Stimulated activated CD8-positive, alpha-beta memory T cell treated with anti-CD3 and anti-CD28 coated beads, Interleukin-7, amount 100 ng/mL, for 4 hours (primary cell): ENCODE data around the gene GNLY.
"Not testable (repeated sequence)": the region's sequence is repeated elsewhere in the genome, so short reads cannot be mapped to it uniquely, and the experiment has no call there.

Source experiments
- DNase-seq, 2 donors: peaks; one replicate each; pipeline ENCODE4 v3.0.0-alpha.2; 2020; ENCODE audit warnings: low read depth in 2 of 2

The GNLY gene

GRCh38 chr2:85665264-85665937, 28.8 kb upstream of the GNLY start:
- no peak for DNase-seq

- DNase-seq = no peak
Observed at GRCh38 chr2:85666016-85666415, 28.1 kb upstream of the GNLY start.

GRCh38 chr2:85666435-85667316, 27.5 kb upstream of the GNLY start:
- DNase-seq = no peak

- DNase-seq = no peak
Observed at GRCh38 chr2:85667561-85668008, 26.6 kb upstream of the GNLY start.

- no peak for DNase-seq
Observed at GRCh38 chr2:85668009-85668856, 25.9 kb upstream of the GNLY start, which contains the start of gene SFTPB. Gene SFTPB, minus strand, starts transcription at chr2:85668199. Its CDS starts 16 bp downstream, at chr2:85668183.

- no peak for DNase-seq
Observed at GRCh38 chr2:85668857-85669142, 25.4 kb upstream of the GNLY start.

- no peak for DNase-seq
Observed at GRCh38 chr2:85669549-85669948, 24.6 kb upstream of the GNLY start.

GRCh38 chr2:85670416-85670815, 23.7 kb upstream of the GNLY start:
- DNase-seq = not testable (repeated sequence)

GRCh38 chr2:85672456-85672855, 21.7 kb upstream of the GNLY start:
- DNase-seq = no peak

GRCh38 chr2:85673716-85674375, 20.3 kb upstream of the GNLY start:
- DNase-seq = no peak

- no peak for DNase-seq
Observed at GRCh38 chr2:85674417-85674816, 19.7 kb upstream of the GNLY start.

- DNase-seq = no peak
Observed at GRCh38 chr2:85675427-85675826, 18.7 kb upstream of the GNLY start.

- DNase-seq = no peak
Observed at GRCh38 chr2:85675866-85676548, 18.2 kb upstream of the GNLY start.

- no peak for DNase-seq
Observed at GRCh38 chr2:85678377-85678776, 15.8 kb upstream of the GNLY start.

- peak; percentile 40 to 55 for DNase-seq
Observed at GRCh38 chr2:85678794-85679672, 15.1 kb upstream of the GNLY start.

- DNase-seq = no peak
Observed at GRCh38 chr2:85680707-85681371, 13.3 kb upstream of the GNLY start.

- no peak for DNase-seq
Observed at GRCh38 chr2:85681372-85681763, 12.8 kb upstream of the GNLY start.

- no peak for DNase-seq
Observed at GRCh38 chr2:85681776-85682175, 12.4 kb upstream of the GNLY start.

GRCh38 chr2:85682378-85682777, 11.8 kb upstream of the GNLY start:
- no peak for DNase-seq

- no peak for DNase-seq
Observed at GRCh38 chr2:85684380-85684779, 9.8 kb upstream of the GNLY start.
